Renal cortex interstitium (tissue), 11 donors: ENCODE data around the gene FMO3. TPM values are rescaled to one million over a fixed set of nuclear protein-coding genes. Genes with fewer than 3 reads are reported as not detected.

ENCODE experiments used
- DNase-seq, 11 donors: peaks; one replicate each; pipeline ENCODE4 v3.0.0-alpha.2; 2013; ENCODE audit warnings: low read depth in 9 of 11, low spot score in 4 of 11; ENCODE audit errors: extremely low read depth in 1 of 11
- polyA plus RNA-seq, 3 donors: library from polyadenylated mRNA; unstranded; fragments of 120-200 nt; gene quantifications; one replicate each; pipeline ENCODE4 v1.2.1, GENCODE V29; 2013; ENCODE audit not compliant: insufficient read length in 3 of 3

Gene FMO3
- polyA plus RNA-seq, 3 donors = 0.12 to 0.17 (median 0.12) TPM

GRCh38 chr1:171142416-171143385 lies 52.0 kb downstream of the FMO3 start:
- DNase-seq = peak in 1 of 11 donors; percentile 15

DNA sequence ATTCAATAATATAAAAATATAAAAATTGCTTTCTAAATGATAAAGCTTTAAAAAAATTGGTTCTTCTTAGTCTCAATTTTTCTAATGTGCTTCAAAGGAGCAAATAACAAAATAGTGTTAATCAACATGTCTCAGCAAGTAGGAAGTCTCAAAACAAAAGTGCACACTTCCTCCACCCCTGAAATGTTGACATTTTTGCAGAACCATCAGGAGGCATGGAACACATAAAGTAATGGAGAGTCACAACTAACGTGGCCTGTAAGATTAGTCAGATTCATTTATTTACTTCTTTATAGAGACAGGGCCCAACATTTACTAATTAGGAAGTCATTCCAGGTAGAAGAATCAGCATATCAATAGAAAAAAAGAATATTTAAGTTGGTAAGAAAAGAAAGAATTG lies 59.5 kb downstream of the FMO3 start:
- DNase-seq = no peak

DNA sequence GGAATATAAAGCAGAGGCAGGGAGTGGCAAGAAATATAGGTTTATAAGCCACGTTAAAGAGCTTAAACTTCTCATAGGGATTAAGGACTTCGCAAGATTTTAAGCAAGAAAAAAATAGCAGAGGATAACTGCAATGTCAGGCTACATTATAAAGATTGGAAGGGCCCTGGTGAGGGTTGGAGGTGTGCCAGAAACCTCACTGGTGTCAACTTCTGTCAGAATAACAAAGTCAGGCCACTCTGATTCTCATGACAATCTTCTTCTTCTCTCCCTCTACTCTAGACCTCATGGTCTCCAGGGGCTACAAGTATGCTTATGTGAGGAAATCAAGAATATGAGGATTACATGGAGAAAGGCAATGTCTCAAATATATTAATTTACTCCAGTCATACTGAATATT lies 61.8 kb downstream of the FMO3 start:
- DNase-seq = no peak

DNA sequence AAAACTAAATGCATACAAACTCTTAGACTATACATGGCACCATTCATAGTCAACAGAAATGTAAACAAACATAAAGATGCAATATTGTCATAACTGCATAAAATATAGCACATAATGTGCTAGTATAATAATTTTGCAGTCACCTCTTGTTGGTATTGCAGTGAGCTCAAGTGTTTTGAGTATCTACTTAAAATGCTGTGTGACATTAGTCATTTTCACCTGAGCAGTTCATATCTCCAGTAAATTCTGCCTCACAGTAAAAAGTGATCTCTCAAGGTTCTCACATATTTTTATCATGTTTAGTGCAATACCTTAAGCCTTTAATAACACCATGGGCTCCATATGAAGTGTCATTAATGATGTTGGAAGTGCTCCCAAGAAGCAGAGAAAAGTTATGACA lies 64.8 kb downstream of the FMO3 start:
- no peak for DNase-seq

DNA sequence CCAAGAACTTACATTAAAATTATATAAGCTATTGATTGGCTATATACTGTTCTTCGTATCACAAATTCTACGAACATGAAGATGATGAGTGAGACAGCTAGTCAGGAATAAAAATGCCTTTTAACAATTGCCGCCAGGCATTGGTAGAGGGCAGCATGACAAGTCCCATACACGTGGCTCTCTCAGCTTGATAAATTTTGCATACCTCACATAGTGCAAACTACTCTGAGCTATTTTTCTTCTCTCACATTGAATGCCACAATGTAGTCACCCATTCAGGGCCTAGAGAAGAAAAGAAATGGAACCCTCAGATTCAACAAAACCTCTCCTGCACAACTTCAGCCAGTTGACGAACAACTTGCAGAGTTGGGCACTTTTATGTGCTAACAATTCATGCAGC lies 67.4 kb downstream of the FMO3 start:
- no peak for DNase-seq

- no peak for DNase-seq
Measured at GRCh38 chr1:171158551-171158950, 67.8 kb downstream of the FMO3 start.

- no peak for DNase-seq
Measured at GRCh38 chr1:171159148-171159547, 68.4 kb downstream of the FMO3 start.

DNA sequence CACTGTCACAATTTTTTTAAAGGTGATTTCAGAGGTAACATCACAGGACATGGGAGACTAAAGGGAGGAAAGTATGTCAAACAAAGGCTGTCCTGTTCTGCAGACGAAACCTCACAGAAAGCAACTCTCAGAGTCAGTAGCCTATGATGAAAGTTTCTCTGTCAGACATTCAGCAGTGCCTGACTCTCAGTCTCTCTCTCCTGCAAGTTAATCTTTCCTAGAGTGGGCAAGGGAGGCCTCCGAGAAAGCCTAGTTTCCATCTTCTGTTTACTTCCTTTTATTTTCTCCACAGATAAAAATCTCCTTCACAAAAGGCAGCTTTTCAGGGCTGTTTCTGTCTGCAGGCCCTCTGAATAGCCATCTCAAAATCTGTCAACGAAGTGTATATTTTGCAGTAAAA lies 69.5 kb downstream of the FMO3 start:
- peak in 2 of 11 donors; percentile 13 to 54 for DNase-seq

GRCh38 chr1:171160639-171161354 lies 70.1 kb downstream of the FMO3 start:
- DNase-seq = peak in 1 of 11 donors; percentile 11

GRCh38 chr1:171161431-171161830 lies 70.7 kb downstream of the FMO3 start:
- DNase-seq = no peak

GRCh38 chr1:171166361-171166760 lies 75.7 kb downstream of the FMO3 start:
- no peak for DNase-seq

Other genes starting within 250 kb of the FMO3 start
- not detected for gene MROH9, start 155.4 kb upstream of the FMO3 start, polyA plus RNA-seq
- 1 to 10 TPM in 2 of 3 donors, under 1 TPM in 1; 0.46 to 2.8 (median 1.4) TPM for gene FMO2, start 94.4 kb downstream of the FMO3 start, polyA plus RNA-seq
- 100 to 1,000 TPM; 182 to 233 (median 219) TPM for gene FMO1, start 157.6 kb downstream of the FMO3 start, polyA plus RNA-seq
- 10 to 100 TPM; 15.4 to 25.4 (median 20.6) TPM for gene FMO4, start 223.3 kb downstream of the FMO3 start, polyA plus RNA-seq